Measurements from ENCODE around the gene VEZT.
"Not testable (repeated sequence)": the region's sequence is repeated elsewhere in the genome, so short reads cannot be mapped to it uniquely, and the experiment has no call there.

The VEZT gene

DNA sequence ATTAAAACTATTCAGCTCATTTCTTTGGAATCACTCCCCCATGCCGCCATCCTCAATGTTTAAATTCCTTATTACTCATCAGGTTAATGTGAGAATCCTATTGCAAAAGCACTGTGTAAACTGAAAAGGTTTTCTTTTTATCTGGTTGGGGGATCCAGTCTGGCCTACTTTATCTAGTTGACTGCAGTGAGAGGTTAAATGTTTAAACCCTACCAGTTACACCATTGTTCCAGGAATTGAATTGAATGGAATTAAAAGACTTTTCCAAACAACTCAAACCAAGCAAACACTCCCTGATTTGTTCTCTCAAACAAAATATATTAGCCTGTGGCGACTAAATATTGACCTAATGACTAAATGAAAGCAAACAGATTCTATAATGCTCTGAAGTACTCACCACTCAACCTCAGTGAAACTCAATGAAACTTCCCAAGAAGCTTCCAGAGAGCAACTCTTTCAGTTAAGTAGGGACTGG, 100.5 kb downstream of the VEZT start:
- in situ Hi-C loops (cut with MboI; ENCODE audit: low sequenced_read_pairs), result no loop called here

DNA sequence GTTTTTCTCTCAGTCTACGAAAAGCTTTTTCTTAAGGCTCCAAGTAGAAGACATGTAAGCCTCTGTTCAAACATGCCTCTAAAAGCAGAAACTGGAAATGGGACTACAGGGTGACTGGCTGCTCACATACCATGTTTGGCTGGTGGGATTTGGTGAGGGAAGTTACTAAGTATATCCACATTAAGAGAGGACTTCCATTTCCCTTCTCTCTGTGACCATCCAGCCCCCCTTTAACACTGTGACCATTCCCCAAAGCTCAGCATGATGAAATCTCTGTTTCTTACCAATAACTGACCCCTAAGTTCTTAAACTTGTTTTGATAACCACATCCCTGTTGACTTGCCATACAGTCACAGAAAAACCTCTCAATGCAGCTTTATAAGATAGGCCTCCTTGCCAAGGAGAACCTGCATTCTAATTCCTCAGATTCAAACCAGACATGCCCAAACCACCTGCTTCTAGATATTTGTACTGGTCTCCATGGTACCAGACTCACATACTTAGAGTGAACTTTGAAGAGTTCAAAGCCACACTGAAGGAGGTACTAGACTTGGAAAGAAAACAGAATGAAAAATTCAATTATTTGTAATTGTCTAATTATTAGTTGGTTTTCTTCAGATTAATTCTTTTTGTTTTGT, 102.2 kb downstream of the VEZT start:
- in situ Hi-C loops (cut with MboI; ENCODE audit: low sequenced_read_pairs), result no loop called here

DNA sequence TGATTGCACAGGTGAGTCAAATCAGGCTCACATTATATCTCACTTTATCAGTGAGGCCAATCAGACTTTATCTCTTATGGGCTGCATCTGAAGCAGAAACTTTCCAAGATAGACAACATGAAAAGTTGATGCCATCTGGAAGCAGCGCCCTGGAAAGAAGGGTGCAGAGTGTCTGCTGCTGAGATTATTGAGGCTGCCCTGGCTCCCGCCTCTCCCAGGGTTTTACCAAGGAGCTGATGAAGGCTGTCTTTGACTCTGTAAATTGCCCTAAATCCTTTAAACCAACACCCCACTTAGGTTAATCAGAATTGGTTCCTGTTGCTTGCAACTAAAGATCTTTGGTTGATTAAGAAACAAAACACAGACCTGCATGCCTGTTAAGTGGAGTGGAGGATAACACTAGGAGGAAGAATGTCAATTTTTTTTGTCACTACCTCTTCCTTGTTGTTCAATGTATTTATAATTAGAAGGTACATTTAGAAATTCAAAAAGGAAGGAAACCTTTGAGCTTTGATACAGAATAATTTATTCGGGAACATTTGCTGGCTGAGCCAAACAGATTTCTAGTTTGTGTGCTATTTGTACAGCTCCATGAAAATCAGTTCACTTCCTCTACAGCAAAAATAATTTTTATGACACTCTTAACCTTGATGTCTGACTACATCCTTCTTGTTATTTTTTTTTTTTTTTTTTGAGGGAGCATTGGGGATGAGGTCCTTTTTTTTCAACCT, 104.1 kb downstream of the VEZT start:
- in situ Hi-C loops (cut with MboI; ENCODE audit: low sequenced_read_pairs), result no loop called here

DNA sequence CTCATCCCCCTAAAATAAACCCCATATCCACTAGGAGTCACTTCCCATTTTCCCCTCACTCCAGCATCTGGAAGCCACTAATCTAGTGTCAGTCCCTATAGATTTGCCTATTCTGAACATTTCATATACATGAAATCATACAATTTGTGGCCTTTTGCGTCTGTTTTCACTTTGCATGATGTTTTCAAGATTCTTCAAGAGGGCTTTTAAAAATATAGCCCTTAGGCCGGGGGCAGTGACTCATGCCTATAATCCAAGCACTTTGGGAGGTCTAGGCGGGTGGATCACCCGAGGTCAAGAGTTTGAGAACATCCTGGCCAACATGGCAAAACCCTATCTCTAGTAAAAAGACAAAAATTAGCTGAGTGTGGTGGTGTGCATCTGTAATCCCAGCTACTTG, 104.7 kb downstream of the VEZT start:
- in situ Hi-C loops (cut with MboI; ENCODE audit: low sequenced_read_pairs), result no loop called here

DNA sequence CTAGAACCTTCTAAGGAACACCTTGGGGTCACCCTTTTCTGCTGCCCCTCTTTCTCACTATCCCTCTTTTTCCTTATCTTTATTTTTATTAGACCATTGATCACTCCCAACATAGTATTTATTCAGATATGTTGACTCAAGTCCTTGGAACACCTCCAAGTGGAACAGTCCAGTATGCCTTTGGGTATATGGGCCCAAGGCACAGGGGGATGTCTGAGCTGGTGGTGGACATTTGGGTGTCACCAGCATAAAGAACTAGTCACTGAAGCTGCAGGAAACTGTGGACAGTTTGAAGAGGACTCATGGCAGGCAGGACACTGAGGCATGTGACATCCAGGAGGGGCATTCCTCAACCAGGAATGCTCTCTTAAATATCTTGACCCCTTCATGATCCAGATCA, 105.6 kb downstream of the VEZT start:
- in situ Hi-C loops (cut with MboI; ENCODE audit: low sequenced_read_pairs), result no loop called here

GRCh38 chr12:95324246-95324645, 106.6 kb downstream of the VEZT start:
- in situ Hi-C loops (cut with MboI; ENCODE audit: low sequenced_read_pairs), result not testable (repeated sequence)

- in situ Hi-C loops (cut with MboI; ENCODE audit: low sequenced_read_pairs), result no loop called here
Observed at GRCh38 chr12:95325501-95325900, 107.9 kb downstream of the VEZT start.

GRCh38 chr12:95326445-95326844, 108.8 kb downstream of the VEZT start:
- in situ Hi-C loops (cut with MboI; ENCODE audit: low sequenced_read_pairs), result no loop called here

- in situ Hi-C loops (cut with MboI; ENCODE audit: low sequenced_read_pairs), result no loop called here
Observed at GRCh38 chr12:95326855-95327254, 109.2 kb downstream of the VEZT start.

GRCh38 chr12:95328708-95329107, 111.1 kb downstream of the VEZT start:
- in situ Hi-C loops (cut with MboI; ENCODE audit: low sequenced_read_pairs), result no loop called here

GRCh38 chr12:95335948-95336347, 118.3 kb downstream of the VEZT start:
- in situ Hi-C loops (cut with MboI; ENCODE audit: low sequenced_read_pairs), result no loop called here

DNA sequence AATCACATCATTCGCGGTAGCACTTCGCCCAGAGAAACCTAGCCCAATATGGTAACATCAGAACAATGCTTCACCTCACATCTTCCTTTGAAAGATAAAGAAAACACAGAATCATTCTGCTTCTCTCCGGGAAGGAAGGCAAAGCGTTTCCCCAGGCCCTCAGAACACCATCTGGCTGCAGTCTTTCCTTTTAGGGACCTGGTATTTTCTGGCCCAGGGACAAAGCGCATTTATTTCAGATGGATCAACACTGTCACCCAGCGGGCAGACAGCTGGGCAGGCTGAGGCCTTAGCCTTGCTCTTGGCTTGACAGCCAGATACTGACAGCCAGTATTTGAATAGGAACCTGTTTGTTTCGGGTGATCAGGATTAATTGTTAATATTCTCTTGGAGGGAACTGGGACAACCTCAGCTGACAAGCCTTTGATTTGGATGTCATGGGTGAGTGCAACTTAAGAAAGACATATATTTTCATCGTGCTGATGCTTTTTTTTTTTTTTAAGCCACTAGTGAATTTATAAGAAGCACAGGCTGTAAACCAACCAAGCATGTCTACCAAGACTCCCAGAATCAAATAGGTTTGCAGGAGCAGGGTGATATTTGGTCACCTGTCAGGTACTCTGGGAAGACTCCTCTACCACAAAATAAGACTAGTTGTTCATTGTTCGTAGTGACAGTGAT, 118.9 kb downstream of the VEZT start:
- in situ Hi-C loops (cut with MboI; ENCODE audit: low sequenced_read_pairs), result no loop called here

DNA sequence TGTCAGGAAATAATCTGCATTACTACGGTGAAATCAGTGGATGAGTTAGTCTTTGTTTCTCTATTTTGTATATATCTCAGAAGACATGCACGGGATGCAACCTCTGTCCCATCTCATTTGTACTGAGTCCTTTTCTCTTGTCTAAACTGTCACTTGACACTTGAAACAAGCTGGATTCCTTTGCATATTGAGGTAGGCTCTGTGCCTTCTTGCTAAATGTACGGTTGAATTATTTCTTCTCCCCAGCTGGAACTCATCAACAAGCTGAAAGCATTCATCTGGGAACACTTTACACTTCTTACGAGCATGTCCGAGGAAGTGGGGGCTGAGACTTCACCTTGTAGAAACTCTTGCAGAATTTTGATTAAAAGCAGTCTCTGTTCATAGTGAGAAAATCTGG, 119.5 kb downstream of the VEZT start:
- in situ Hi-C loops (cut with MboI; ENCODE audit: low sequenced_read_pairs), result no loop called here

DNA sequence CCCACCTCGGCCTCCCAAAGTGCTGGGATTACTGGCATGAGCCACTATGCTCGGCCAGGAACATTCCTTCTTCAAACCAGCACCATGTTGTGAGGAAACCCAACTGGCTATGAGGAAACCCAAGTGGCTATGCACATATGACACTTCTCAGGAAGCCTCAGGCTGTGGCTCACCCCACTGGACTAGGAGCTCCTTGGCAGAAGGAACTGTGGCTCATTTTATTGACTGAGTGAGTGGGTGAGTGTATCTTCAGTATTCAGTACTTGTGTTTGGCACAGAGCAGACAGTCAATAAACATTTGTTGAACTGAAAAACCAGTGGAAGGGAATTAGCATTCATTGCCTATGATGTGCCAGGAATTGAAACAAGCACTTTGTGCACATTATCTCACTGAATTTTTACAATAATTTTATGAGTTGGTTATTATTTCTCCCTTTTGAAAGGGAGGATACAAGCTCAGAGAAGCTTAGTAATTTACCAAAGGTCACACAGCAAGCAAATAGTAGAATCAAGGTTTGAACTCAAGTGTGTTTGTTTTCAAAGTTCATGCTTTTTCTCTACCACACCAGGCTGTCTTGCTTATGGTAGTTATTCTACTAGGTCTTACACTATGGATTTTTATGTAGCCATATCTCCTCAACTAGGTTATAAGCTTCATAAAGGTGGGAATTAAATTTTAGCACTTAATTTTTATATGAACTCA, 121.6 kb downstream of the VEZT start:
- in situ Hi-C loops (cut with MboI; ENCODE audit: low sequenced_read_pairs), result no loop called here

DNA sequence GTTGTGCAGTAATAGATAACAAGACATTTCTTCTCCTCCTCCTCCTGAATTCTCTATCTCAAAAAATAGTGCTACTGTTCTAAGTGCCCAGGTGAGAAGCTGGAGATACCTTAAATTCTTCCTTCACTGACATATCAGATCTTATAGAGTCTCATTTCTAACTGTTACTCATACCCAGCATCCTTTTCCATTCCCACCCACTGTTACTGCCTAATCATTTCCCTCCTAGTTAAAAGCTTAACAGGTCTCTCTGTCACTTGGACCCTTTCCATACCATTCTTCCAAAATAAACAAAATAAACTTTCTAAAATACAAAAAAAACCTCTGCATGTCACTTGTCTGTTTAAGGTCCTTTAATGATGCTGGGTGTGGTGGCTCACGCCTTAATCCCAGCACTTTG, 124.4 kb downstream of the VEZT start:
- in situ Hi-C loops (cut with MboI; ENCODE audit: low sequenced_read_pairs), result no loop called here

DNA sequence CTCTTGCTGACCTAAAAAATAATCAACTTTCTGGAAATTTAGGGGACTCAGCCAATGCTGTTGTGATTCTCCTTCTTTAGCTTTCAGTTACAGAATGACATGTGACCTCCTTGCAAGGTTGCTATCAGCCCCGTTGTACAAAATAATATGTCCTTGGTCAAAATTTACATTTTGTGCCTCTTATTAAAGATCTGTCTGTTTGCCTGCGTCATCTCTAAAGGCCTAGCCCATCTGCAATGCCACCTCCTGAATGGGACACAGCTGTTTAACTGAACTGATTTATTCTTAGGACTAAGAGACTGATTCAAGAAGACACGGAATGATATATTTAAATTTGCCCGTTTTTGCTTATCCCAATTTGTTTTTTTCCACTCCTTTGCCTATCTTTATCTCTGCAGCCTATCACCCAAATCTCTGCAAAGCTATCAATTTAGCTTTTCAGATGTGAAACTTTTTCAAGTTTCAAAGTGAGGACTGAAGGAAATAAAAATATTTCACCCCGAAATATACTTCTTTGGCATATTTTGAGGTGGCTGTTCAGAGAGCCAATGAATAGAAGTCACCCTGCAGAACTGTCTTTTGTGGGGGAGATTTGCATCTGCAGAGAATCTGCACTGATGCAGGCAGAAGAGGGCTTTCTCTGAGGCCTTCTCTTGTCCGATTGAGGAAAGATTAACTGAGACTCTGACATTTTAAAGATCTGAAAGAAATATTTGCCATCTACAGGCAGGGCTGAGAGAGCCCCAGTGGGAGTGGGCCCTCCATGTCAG, 126.0 kb downstream of the VEZT start:
- in situ Hi-C loops (cut with MboI; ENCODE audit: low sequenced_read_pairs), result no loop called here

GRCh38 chr12:95349291-95349690, 131.7 kb downstream of the VEZT start:
- in situ Hi-C loops (cut with MboI; ENCODE audit: low sequenced_read_pairs), result no loop called here

DNA sequence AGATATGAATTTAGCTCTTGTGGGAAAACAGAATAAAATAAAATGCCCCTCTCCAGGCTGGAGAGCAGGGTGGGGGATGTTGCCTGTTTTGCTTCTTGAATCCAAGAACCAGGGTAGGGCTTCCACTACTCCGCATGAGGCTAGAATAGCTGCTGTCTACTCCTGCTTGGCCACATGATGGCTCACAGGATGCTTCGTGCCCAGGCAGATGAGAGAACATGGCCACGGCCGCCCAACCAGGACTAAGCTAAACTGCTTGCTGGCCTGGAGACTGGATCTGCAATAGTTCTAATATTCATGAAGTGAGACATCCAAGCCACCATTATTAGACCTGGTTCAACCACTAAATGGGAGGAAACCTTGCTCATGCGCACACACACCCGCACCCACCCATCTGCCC, 134.1 kb downstream of the VEZT start:
- in situ Hi-C loops (cut with MboI; ENCODE audit: low sequenced_read_pairs), result no loop called here
